GM18873 (cell line): ENCODE results near the gene HHIPL2.
"Not testable (repeated sequence)": the region's sequence is repeated elsewhere in the genome, so short reads cannot be mapped to it uniquely, and the experiment has no call there.

Source experiments
- ATAC-seq: cut with Tn5 transposase; IDR thresholded peaks from one replicate; pipeline ENCODE4 v1.9.1; 2021; ENCODE audit warnings: mild to moderate bottlenecking, moderate library complexity, moderate number of reproducible peaks; ENCODE audit not compliant: unreplicated experiment, low FRiP score

Gene HHIPL2

DNA sequence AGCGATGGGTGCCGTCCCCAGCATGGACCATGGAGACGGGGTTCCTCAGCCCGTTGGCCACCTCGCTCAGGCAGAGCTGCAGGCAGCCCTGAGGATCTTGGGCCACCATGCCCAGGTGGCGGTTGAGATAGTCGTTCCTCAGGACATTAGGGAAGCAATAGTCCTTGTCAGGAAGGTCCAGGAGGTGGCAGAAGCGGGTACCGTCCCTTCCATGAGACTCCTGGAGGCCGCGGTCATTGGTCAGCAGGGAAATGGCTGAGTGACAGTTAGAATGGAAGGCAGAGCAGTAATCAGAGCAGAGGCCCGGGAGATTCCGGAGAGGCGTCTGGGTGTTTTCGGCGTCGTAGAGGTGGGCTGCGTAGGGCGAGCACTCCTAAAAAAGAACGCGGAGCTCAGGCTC is 4.1 kb downstream of the HHIPL2 start:
- no peak for ATAC-seq

- ATAC-seq, result no peak
These were observed 7.3 kb downstream of the HHIPL2 start for GRCh38 chr1:222540598-222540995.

DNA sequence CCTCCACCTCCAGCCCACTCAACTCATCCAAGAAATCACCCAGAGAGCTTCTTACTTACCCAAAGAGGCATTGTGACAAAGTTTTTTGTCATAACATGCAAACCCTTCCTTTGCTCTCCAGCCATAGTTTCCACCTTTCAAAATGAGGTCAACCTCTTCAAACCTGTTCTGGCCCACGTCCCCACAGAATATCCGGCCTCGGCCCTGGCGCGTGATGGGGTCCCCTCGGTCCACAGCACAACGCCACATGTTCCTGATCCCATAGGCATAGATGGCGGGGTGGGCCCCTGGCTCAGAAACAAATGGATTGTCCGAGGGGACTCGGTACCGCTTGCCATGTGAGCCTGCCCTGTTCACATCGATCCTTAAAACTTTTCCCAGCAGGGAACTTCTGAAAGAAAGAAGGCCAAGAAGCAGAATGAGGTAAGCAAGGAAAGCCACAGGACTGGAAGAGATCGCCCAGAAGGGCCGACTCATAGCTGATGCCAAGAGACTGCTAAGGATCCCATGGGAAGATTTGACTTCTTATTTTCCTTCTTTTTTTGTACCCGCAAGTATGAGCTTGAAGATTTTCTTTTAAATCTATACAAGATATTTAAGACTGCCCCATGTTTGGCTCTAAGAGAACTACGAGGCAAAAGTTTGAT is 7.8 kb downstream of the HHIPL2 start:
- ATAC-seq, result no peak

DNA sequence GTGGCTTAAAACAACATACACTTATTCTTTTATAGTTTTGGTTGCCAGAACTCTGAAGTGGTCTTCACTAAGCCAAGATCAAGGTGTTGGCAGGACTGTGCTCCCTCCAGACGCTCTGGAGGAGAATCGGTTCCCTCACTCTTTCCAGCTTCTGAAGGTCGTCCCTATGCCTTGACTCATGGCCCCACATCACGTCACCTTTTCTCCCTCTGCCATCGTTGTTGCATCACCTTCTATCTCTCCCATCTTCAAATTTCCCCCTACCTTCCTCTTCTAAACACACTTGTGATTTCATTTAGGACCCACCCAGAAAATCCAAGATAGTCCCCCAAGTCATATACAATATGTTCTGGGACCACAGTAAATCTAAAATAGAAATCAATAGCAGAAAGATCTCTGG is 12.4 kb downstream of the HHIPL2 start:
- no peak for ATAC-seq

- ATAC-seq, result no peak
These were observed 17.1 kb downstream of the HHIPL2 start for GRCh38 chr1:222530852-222531251.

- no peak for ATAC-seq
These were observed 18.0 kb downstream of the HHIPL2 start for GRCh38 chr1:222529916-222530315.

GRCh38 chr1:222529181-222529580 is 18.7 kb downstream of the HHIPL2 start:
- no peak for ATAC-seq

GRCh38 chr1:222525951-222526350 is 22.0 kb downstream of the HHIPL2 start:
- no peak for ATAC-seq

- ATAC-seq, result no peak
These were observed 24.1 kb downstream of the HHIPL2 start for GRCh38 chr1:222523852-222524251.

DNA sequence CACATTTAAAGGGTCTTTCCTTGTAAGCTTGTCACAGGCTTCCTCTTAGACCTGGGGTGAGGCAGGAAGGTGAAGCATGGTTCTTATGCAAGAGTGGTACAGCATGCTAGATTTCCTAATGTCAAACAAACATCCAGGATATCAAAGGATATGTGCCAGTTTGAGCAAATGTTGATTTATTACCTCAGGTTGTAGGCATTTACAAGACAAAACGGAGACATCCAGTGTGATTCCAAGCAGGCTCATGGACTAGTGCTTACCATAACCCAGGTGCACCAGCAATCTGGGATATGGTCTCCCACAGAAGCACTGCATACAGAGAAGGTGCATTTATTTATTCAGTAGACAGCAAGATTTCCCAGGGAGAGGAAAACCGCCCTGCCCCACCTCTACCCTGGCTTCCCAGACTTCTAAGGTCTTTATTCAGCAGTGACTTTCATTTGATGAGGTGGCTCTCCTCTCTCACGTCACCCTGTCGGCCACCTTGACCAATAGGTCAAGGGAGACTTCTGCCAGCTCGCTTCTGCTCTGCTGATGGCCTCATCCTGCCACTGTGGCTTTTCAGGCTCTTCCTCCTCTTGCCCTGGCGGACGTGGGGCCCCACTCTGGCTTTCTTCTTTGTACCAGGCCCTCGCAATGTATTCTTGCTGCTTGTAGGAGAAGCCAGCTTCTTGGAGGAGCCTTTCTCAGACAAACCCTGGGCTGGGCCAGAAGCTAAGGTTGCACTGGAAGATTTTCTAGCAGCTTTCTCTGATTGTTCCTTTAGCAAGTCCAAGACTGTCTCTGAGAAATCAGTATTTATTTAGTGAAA is 25.6 kb downstream of the HHIPL2 start:
- no peak for ATAC-seq

DNA sequence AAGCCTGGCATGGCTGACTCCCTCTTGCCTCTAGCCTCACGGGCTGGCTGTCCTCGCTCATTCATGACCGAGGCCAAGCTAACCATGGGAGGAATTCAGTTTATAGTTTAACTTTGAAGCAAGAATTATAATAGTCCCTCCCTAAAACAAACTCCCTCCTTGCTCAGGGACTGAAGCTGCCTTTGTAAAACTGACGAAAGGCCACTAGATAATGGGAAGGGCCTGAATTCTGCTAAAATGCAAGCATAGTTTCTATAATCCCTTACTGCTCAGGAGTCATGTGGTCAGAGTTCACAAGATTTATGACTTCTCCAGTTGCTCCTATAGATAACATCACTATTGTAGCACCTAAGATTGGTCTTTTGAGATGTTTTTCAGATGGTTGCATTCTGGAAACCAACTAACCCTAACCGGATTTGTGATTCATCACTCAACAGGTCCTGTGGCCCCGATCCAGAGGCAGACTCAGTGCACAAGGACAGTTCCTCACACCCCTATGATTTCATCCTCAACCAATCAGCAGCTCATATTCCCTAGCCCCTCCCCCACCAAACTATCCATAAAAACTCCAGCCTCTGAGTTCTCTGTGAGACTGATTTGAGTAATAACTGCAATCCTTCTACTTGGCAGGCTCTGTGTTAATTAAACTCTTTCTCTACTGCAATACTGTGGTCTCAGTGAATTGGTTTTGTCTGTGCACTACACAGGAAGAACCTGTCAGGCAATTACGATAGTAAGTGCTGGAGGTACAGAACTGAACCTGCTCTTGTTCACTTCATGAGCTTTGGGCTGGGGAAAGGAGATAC is 26.4 kb downstream of the HHIPL2 start:
- no peak for ATAC-seq

DNA sequence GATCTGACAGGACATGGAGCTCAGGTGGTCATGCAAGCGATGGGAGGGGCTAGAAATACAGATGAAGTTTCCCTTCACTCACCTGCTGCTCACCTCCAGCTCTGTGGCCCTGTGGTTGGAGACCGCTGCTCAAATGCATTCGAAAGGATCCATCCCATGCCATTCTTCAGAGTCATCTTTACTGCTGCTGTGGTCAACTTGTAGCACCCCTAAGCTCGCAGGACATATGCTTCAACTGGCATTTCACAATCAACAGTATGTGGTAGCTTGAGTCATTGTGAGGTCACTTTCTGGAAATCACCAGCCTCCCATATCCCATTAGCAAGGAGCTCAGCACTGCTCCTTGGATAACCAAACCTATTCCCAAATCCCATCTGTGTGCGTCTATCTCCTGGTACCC is 58.4 kb downstream of the HHIPL2 start:
- ATAC-seq, result not testable (repeated sequence)

DNA sequence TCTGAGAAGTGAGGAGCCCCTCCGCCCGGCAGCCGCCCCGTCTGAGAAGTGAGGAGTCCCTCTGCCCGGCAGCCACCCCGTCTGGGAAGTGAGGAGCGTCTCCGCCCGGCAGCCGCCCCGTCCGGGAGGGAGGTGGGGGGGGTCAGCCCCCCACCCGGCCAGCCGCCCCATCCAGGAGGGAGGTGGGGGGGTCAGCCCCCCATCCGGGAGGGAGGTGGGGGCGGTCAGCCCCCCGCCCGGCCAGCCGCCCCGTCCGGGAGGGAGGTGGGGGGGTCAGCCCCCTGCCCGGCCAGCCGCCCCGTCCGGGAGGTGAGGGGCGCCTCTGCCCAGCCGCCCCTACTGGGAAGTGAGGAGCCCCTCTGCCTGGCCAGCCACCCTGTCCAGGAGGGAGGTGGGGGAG is 60.1 kb downstream of the HHIPL2 start:
- not testable (repeated sequence) for ATAC-seq

DNA sequence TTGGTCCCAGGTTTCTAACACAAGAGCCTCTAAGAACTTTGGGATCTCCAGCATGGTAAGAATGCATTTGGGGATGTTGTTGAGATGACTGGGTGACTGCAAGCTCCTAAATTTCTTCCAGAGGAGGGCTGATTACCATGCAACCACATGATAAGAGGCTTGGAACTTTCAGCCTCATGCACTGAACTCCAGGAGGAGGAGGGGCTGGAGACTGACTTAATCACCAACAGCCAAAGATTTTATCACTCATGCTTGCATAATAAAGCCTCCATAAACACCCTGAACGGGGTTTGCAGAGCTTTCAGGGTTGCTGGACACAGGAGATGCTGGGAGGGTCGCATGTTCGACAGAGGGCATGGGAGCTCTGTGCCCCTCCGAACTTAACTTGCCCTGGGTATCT is 63.9 kb downstream of the HHIPL2 start:
- not testable (repeated sequence) for ATAC-seq

DNA sequence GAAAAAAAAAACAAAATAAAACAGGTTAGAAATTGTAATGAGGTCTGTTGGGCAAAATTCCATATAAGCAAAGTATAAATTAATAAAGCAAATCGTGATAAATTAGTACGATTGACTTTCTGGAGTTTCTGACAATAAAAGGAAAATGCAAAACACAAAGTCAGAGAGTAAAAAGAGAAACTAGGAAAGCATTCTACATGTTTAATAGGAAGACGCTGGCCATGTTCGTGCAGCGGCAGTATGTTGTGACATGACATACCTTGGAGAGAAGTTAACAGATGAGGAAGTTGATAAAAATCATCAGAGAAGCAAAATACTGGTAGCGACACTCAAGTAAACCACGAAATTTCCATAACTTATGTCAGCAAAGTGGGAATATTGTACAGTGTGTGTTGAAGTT is 68.3 kb downstream of the HHIPL2 start:
- not testable (repeated sequence) for ATAC-seq

DNA sequence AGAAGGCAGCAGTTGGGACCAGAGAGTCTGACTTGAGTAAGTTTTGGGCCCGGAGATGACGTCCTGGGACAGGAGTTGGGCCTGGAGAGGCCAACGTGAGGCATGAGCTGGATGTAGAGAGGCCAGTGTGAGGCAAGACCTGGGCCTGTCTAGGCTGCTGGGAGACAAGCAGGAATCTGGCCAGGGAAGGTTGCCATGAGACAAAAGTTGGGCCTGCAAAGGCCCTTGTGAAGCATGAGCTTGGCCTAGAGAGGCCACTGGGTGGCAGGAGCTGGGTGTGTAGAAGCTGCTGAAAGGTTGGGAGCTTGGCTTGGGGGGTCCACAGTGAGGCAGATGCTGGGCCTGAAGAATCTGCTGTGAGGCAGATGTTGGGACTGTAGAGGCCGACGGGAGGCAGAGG is 71.5 kb downstream of the HHIPL2 start:
- ATAC-seq, result not testable (repeated sequence)

DNA sequence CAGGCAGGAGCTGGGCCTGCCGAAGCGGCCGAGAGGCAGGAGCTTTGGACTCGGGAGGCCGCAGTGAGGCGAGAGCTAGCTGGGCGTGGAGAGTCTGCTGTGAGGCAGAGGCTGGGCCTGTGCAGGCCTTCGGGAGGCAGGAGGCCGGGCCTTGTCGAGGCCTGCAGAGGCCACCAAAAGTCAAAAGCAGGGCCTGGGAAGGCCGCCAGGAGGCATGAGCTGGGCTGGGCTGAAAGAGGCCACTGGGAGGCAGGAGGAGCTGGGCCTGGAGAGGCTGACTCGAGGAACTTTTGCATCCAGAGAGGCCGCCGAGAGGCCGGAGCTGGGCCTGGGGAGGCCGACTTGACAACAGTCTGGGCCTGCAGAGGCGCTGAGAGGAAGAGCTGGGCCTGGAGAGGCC is 74.2 kb downstream of the HHIPL2 start:
- ATAC-seq, result not testable (repeated sequence)

GRCh38 chr1:222472776-222473540 is 74.9 kb downstream of the HHIPL2 start:
- not testable (repeated sequence) for ATAC-seq
